HPDE6-E6E7 (cell line): ENCODE measurements around the gene RASA2.
A peak's percentile ranks its signal among the peaks of the same experiment; 100 is the strongest.

Experiments used
- DNase-seq: peaks from one replicate; pipeline ENCODE4 v3.0.0; 2011; ENCODE audit warnings: missing footprints; ENCODE audit errors: extremely low spot score

Gene RASA2, protein sequence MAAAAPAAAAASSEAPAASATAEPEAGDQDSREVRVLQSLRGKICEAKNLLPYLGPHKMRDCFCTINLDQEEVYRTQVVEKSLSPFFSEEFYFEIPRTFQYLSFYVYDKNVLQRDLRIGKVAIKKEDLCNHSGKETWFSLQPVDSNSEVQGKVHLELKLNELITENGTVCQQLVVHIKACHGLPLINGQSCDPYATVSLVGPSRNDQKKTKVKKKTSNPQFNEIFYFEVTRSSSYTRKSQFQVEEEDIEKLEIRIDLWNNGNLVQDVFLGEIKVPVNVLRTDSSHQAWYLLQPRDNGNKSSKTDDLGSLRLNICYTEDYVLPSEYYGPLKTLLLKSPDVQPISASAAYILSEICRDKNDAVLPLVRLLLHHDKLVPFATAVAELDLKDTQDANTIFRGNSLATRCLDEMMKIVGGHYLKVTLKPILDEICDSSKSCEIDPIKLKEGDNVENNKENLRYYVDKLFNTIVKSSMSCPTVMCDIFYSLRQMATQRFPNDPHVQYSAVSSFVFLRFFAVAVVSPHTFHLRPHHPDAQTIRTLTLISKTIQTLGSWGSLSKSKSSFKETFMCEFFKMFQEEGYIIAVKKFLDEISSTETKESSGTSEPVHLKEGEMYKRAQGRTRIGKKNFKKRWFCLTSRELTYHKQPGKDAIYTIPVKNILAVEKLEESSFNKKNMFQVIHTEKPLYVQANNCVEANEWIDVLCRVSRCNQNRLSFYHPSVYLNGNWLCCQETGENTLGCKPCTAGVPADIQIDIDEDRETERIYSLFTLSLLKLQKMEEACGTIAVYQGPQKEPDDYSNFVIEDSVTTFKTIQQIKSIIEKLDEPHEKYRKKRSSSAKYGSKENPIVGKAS

DNA sequence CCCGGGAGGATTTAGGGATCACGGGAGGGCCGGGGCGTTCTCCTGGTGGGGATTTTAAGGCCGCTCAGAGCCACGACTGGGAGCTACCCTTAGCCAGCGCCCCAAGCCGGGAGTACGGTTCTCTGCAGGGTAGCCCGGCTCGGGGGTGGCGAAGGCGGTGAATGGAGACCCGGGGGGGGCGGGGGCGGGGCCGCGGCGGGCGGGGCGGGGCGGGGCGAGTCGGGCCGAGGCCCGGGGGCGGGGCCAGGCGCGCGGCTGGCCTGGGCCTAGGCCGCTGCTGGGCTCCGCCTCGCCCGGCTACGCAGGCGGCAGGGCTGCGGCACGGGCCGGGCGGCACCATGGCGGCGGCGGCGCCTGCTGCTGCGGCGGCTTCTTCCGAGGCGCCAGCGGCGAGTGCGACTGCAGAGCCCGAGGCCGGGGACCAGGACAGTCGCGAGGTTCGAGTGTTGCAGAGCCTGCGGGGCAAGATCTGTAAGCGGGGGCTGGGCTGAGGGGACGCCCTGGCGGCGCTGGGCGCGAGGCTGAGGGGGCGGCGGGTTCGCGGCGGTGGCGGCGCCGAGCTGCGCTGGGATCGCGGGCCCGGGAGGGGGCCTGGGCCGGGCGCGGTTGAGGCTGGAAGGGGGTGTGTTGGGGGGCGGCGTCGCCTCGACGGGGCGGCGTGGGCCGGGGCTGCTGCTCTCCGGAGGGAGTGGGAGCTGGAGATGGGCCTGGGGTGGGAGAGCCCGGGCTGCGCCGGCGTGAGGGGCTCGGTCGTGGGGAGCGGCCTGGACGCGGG is at the start of gene RASA2:
RASA2 (plus strand) TSS at position 282 of the 775 bp plus-strand sequence; CDS start at position 339, 57 bp downstream.
- DNase-seq = peak; percentile 64

DNA sequence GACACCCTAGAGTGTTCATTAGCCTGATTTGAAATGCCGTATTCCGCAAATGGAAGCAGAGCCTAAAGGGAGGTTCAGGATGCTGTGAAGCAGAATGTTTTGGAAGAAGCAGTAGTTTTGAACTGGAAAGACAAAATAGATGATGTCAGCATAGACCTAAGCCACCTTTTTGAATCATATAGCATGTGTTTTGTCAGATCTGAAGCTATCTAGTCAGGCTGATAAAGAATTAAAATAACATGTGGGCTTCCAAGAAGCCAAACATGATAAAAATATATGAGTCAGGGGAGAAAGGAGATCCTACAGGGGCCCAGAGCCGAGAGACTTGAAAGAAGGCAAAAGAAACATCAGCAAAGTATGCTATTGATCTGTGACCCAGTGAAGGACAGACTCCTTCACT is 47.2 kb upstream of the RASA2 start:
- DNase-seq = no peak

GRCh38 chr3:141440942-141441341 is 45.9 kb upstream of the RASA2 start:
- no peak for DNase-seq

- peak; percentile 81 for DNase-seq
These were observed 45.2 kb upstream of the RASA2 start for GRCh38 chr3:141441381-141442364.

- no peak for DNase-seq
These were observed 44.4 kb upstream of the RASA2 start for GRCh38 chr3:141442446-141442845.

- DNase-seq = no peak
These were observed 43.9 kb upstream of the RASA2 start for GRCh38 chr3:141442914-141443313.

- DNase-seq = no peak
These were observed 42.1 kb upstream of the RASA2 start for GRCh38 chr3:141444586-141445285.

DNA sequence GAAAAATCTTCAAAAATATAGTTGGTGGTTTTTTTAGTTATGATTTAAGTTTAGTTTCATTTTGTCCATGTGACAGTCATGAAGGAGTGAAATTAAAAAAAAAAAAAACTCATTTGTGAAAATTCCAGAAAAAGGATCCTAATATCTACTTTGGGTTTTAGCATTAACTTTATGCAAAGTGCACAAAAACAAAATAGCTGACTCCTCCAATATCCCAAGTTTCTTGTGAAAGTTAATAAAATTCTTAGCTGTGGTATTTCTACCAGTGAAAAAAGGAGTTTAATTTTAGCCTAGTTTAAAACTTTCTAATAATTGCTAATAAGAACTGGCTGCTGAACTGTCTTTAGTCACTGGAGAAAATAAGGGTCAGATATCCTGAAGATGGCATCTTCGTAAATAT is 40.8 kb upstream of the RASA2 start:
- no peak for DNase-seq

- no peak for DNase-seq
These were observed 40.1 kb upstream of the RASA2 start for GRCh38 chr3:141446737-141447136.

DNA sequence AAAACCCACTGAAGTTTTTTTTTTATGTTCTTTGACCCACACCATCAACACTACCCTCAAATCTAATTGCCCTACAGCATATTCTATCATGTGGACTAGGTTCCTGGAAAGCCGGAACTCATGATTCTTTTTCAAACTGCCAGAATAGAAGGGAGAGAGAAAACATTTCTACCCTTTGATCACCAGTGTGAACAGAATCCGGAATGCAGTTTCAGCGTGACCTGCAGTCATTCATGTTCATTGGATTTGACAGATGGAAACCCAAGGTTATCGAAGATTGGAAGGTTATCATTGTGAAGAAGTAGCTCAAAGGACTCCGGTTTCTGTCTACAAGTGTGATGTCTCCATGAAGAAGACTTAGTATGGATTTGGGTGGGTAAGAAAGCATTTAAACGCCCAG is 39.4 kb upstream of the RASA2 start:
- no peak for DNase-seq

GRCh38 chr3:141448606-141449220 is 38.1 kb upstream of the RASA2 start:
- no peak for DNase-seq

DNA sequence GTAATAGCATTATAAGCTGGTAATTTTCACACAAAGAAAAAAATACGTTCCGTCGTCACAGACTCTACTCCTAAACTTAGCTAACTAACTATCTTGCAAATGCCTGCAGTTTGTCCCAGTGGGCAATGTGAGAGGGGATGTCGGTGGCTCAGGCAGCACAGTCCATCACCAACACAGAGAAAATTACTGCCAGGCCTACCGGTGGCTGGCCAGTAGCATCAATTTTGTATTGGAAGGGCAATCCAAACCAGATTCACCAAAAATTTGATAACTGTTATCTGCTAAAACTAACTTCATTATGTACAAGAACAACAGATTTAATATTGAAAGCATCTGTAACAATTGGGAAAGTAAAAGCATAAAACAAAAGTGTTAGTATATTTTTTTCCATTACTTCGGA is 37.4 kb upstream of the RASA2 start:
- no peak for DNase-seq

- DNase-seq = no peak
These were observed 36.0 kb upstream of the RASA2 start for GRCh38 chr3:141450727-141451375.

DNA sequence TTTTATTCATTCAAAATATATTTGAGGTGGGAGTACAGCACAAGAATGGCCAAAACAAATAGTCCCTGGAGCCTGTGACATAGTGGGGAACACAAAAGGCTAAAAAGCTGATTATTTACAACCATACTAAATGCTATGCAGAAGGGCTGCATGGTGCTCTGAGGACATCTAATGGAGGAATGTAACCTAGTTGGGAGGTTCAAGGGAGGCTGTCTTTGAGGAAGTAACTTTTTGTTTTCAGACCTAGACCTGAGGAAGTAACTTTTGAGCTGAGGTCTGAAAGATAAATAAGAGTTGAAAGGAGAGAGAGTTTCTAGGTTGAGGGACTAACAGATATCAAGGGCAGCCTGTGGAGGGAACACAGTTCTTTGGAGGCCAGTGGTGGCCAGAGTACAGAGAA is 34.8 kb upstream of the RASA2 start:
- peak; percentile 29 for DNase-seq

DNA sequence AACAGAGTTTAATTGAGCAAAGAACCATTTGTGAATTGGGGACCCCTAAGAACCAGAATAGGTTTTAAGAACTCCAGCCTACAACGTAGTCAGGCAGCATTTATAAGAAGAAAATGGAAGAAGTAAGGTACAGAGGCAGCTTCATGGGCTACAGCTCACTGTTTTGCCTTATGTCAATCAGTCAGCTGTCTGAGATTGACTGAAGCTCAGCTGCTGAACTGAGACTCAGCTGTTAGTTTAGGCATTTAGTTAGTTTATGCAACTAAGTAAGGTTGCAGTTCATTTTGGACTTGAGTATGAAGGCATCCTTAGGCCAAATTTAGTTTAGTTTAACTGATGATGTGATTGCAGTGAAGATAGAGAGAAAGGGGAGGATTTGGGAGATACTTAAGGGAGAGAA is 34.1 kb upstream of the RASA2 start:
- DNase-seq = no peak

DNA sequence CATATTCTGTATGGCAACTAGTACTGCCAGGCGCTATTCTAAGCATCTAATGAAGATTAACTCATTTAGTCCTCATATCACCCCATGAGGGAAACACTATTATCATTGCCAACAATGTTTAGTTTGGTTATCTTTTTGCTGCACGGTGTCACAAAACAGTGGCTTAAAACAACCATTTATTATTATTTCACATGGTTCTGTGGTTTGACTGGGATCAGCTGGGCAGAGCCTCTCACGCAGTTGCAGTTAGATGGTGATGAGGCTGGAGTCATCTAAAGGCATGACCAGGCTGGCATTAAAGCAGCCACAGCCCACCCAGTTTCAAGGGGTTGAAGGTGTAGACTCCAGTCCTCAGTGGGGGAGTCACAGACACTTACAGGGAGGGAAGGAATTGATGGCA is 32.8 kb upstream of the RASA2 start:
- no peak for DNase-seq

DNA sequence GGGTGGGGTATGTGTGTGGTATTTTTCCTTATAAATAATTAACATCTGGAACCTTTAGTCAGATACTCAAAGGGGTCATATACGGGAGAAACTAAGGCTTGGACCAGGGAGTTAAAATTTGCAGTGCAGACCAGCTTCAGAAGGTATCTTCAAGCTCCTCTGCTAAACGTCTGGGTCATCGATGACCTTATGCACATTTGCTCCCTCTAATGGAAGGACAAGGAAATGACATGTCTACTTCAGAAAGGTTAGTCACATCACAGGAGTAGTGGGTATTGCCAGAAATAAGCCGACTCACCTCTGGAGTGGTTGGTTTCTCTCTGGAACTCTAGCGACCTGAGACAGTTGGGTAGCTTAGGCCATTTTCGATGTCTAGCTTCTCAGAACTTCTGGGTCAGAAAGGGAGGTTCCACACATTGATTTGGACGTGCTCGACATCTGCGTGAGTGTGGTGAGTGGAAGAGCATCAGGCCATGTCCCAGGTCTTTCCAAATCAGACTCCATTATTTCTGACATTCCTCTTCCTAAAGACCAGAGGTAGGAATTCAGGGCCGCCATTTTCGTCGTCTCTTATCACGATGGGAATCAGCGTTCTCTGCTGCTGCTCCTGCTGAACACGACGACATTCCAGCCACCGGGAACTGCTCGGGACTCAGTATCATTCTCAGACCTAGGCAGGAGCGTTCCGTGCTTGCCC is 31.8 kb upstream of the RASA2 start:
- DNase-seq = peak; percentile 83

DNA sequence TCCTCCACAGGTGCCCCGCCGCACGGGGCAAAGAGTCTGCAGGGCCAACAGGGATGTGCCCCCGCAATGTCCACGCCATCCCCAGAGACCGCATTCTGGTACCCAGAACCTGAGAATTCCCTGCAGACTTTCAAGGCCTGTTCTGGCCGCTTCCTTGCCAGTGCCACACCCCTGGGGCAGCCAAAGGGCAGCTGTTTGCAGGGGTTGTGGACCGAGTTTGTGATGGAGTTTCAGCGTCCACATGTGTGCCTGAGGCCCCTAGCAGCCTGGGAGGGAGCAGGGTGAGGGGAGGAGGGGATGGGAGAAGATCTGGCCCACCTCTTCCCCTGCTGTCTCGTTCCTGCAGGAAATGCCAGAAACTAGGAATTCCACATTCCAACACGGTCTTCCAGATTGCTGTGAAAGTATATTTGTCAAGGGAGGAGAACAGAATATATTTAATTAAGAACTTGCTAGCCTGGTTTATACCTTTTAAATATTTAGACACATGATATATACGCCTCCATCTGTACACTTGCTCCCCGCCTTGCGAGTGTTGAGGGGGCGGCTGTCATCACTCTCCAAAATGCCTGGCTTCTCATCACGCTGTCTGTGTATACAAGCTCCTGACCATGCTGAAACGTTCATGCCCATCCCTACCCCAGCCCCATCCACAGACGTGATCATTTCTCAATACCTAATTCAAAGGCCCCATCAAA is 31.1 kb upstream of the RASA2 start:
- no peak for DNase-seq
